Measurements from ENCODE around the gene NOTCH4.

NOTCH4 gene

GRCh38 chr6:32176476-32177182 is 47.2 kb downstream of the NOTCH4 start:
- Histone ChIP-seq H3K36me3 (ENCODE audit: insufficient read depth, low read length) (no peaks in the 10 kb centered on the region), H3K9ac (ENCODE audit: low read depth, low read length) (peak overlapping the region; percentile 97), H3K9me3 (replicated peaks; ENCODE audit: low read length) (no peaks in the 10 kb centered on the region), H3K27me3 (ENCODE audit: control insufficient read depth, insufficient read depth, low read length) (no peaks in the 10 kb centered on the region), H3K4me3 (ENCODE audit: low read length) (peak overlapping the region; percentile 94), H3K4me1 (ENCODE audit: control insufficient read depth, insufficient read depth, low read length) (peaks cover 32% of the 10 kb centered on the region), H3K4me2 (ENCODE audit: low read length) (peak overlapping the region; percentile 85)

- Histone ChIP-seq H3K9ac (ENCODE audit: low read depth, low read length) (peak within 1 kb of the TSS; percentile 97), H3K4me2 (ENCODE audit: low read length) (peak within 1 kb of the TSS; percentile 95), H3K4me3 (ENCODE audit: low read length) (peak within 1 kb of the TSS; percentile 94), H3K4me1 (ENCODE audit: control insufficient read depth, insufficient read depth, low read length) (peaks cover 32% of the 10 kb centered on the region), H3K27me3 (ENCODE audit: control insufficient read depth, insufficient read depth, low read length) (no peaks in the 10 kb centered on the region), H3K36me3 (ENCODE audit: insufficient read depth, low read length) (peaks cover 3% of the 10 kb centered on the region), H3K9me3 (replicated peaks; ENCODE audit: low read length) (no peaks in the 10 kb centered on the region)
Measured at GRCh38 chr6:32175711-32176475, 48.0 kb downstream of the NOTCH4 start, which contains the start of gene AGPAT1. Gene AGPAT1, minus strand, starts transcription at chr6:32176084. Its CDS starts 4,588 bp downstream, at chr6:32171496.

- H3K4me3 ChIP-seq (ENCODE audit: low read length) = peak overlapping the region; percentile 94
- peak overlapping the region; percentile 97 for H3K9ac ChIP-seq (ENCODE audit: low read depth, low read length)
- peaks cover 9% of the 10 kb centered on the region for H3K36me3 ChIP-seq (ENCODE audit: insufficient read depth, low read length)
- H3K9me3 ChIP-seq (replicated peaks; ENCODE audit: low read length) = no peaks in the 10 kb centered on the region
- peaks cover 32% of the 10 kb centered on the region for H3K4me1 ChIP-seq (ENCODE audit: control insufficient read depth, insufficient read depth, low read length)
- H3K27me3 ChIP-seq (ENCODE audit: control insufficient read depth, insufficient read depth, low read length) = no peaks in the 10 kb centered on the region
- peak overlapping the region; percentile 95 for H3K4me2 ChIP-seq (ENCODE audit: low read length)
Measured at GRCh38 chr6:32175322-32175710, 48.6 kb downstream of the NOTCH4 start.

- H3K9me3 ChIP-seq (replicated peaks; ENCODE audit: low read length) = no peaks in the 10 kb centered on the region
- H3K4me2 ChIP-seq (ENCODE audit: low read length) = peak overlapping the region; percentile 95
- H3K9ac ChIP-seq (ENCODE audit: low read depth, low read length) = no peak overlapping the region
- peak overlapping the region; percentile 94 for H3K4me3 ChIP-seq (ENCODE audit: low read length)
- peaks cover 30% of the 10 kb centered on the region for H3K4me1 ChIP-seq (ENCODE audit: control insufficient read depth, insufficient read depth, low read length)
- H3K27me3 ChIP-seq (ENCODE audit: control insufficient read depth, insufficient read depth, low read length) = no peaks in the 10 kb centered on the region
- peaks cover 18% of the 10 kb centered on the region for H3K36me3 ChIP-seq (ENCODE audit: insufficient read depth, low read length)
Measured at GRCh38 chr6:32174416-32174815, 49.5 kb downstream of the NOTCH4 start.

- Histone ChIP-seq H3K9ac (ENCODE audit: low read depth, low read length) (no peak overlapping the region), H3K4me2 (ENCODE audit: low read length) (no peak overlapping the region), H3K36me3 (ENCODE audit: insufficient read depth, low read length) (peaks cover 20% of the 10 kb centered on the region), H3K27me3 (ENCODE audit: control insufficient read depth, insufficient read depth, low read length) (no peaks in the 10 kb centered on the region), H3K4me1 (ENCODE audit: control insufficient read depth, insufficient read depth, low read length) (peaks cover 35% of the 10 kb centered on the region), H3K4me3 (ENCODE audit: low read length) (no peak overlapping the region), H3K9me3 (replicated peaks; ENCODE audit: low read length) (no peaks in the 10 kb centered on the region)
Measured at GRCh38 chr6:32173051-32173727, 50.7 kb downstream of the NOTCH4 start.

GRCh38 chr6:32171234-32171633 is 52.6 kb downstream of the NOTCH4 start:
- peaks cover 28% of the 10 kb centered on the region for H3K36me3 ChIP-seq (ENCODE audit: insufficient read depth, low read length)
- no peak overlapping the region for H3K9ac ChIP-seq (ENCODE audit: low read depth, low read length)
- no peaks in the 10 kb centered on the region for H3K27me3 ChIP-seq (ENCODE audit: control insufficient read depth, insufficient read depth, low read length)
- no peak overlapping the region for H3K4me3 ChIP-seq (ENCODE audit: low read length)
- H3K4me1 ChIP-seq (ENCODE audit: control insufficient read depth, insufficient read depth, low read length) = peaks cover 23% of the 10 kb centered on the region
- no peak overlapping the region for H3K4me2 ChIP-seq (ENCODE audit: low read length)
- H3K9me3 ChIP-seq (replicated peaks; ENCODE audit: low read length) = no peaks in the 10 kb centered on the region

GRCh38 chr6:32170294-32170693 is 53.6 kb downstream of the NOTCH4 start:
- H3K9ac ChIP-seq (ENCODE audit: low read depth, low read length) = no peak overlapping the region
- H3K27me3 ChIP-seq (ENCODE audit: control insufficient read depth, insufficient read depth, low read length) = no peaks in the 10 kb centered on the region
- peaks cover 29% of the 10 kb centered on the region for H3K36me3 ChIP-seq (ENCODE audit: insufficient read depth, low read length)
- no peak overlapping the region for H3K4me2 ChIP-seq (ENCODE audit: low read length)
- H3K4me3 ChIP-seq (ENCODE audit: low read length) = no peak overlapping the region
- H3K9me3 ChIP-seq (replicated peaks; ENCODE audit: low read length) = no peaks in the 10 kb centered on the region
- peaks cover 22% of the 10 kb centered on the region for H3K4me1 ChIP-seq (ENCODE audit: control insufficient read depth, insufficient read depth, low read length)

- H3K4me2 ChIP-seq (ENCODE audit: low read length) = no peak overlapping the region
- H3K9ac ChIP-seq (ENCODE audit: low read depth, low read length) = no peak overlapping the region
- H3K4me3 ChIP-seq (ENCODE audit: low read length) = no peak overlapping the region
- H3K4me1 ChIP-seq (ENCODE audit: control insufficient read depth, insufficient read depth, low read length) = peaks cover 11% of the 10 kb centered on the region
- no peaks in the 10 kb centered on the region for H3K27me3 ChIP-seq (ENCODE audit: control insufficient read depth, insufficient read depth, low read length)
- H3K36me3 ChIP-seq (ENCODE audit: insufficient read depth, low read length) = peaks cover 29% of the 10 kb centered on the region
- no peaks in the 10 kb centered on the region for H3K9me3 ChIP-seq (replicated peaks; ENCODE audit: low read length)
Measured at GRCh38 chr6:32168807-32169591, 54.9 kb downstream of the NOTCH4 start.

- H3K4me3 ChIP-seq (ENCODE audit: low read length) = no peak overlapping the region
- peaks cover 29% of the 10 kb centered on the region for H3K36me3 ChIP-seq (ENCODE audit: insufficient read depth, low read length)
- peaks cover 11% of the 10 kb centered on the region for H3K4me1 ChIP-seq (ENCODE audit: control insufficient read depth, insufficient read depth, low read length)
- H3K27me3 ChIP-seq (ENCODE audit: control insufficient read depth, insufficient read depth, low read length) = no peaks in the 10 kb centered on the region
- no peak overlapping the region for H3K4me2 ChIP-seq (ENCODE audit: low read length)
- no peaks in the 10 kb centered on the region for H3K9me3 ChIP-seq (replicated peaks; ENCODE audit: low read length)
- H3K9ac ChIP-seq (ENCODE audit: low read depth, low read length) = no peak overlapping the region
Measured at GRCh38 chr6:32168350-32168749, 55.5 kb downstream of the NOTCH4 start.

- peaks cover 29% of the 10 kb centered on the region for H3K36me3 ChIP-seq (ENCODE audit: insufficient read depth, low read length)
Measured at GRCh38 chr6:32167761-32168262, 56.1 kb downstream of the NOTCH4 start.

More at GRCh38 chr6:32167761-32168262, 56.1 kb downstream of the NOTCH4 start:
- peaks cover 11% of the 10 kb centered on the region for H3K4me1 ChIP-seq (ENCODE audit: control insufficient read depth, insufficient read depth, low read length)
- no peaks in the 10 kb centered on the region for H3K27me3 ChIP-seq (ENCODE audit: control insufficient read depth, insufficient read depth, low read length)
- H3K4me2 ChIP-seq (ENCODE audit: low read length) = no peak overlapping the region
- H3K9me3 ChIP-seq (replicated peaks; ENCODE audit: low read length) = no peaks in the 10 kb centered on the region
- no peak overlapping the region for H3K9ac ChIP-seq (ENCODE audit: low read depth, low read length)
- H3K4me3 ChIP-seq (ENCODE audit: low read length) = no peak overlapping the region

All from skeletal muscle satellite cell (primary cell).